NCI-H1048 (cell line): ENCODE results near the gene ACOXL.
"Not testable (repeated sequence)": the region's sequence is repeated elsewhere in the genome, so short reads cannot be mapped to it uniquely, and the experiment has no call there.

Source experiments
- DNase-seq: peaks from one replicate; lab custom pipeline; 2025; lab: John Stamatoyannopoulos, UW

Gene ACOXL

GRCh38 chr2:110855841-110856240, 123.5 kb downstream of the ACOXL start:
- not testable (repeated sequence) for DNase-seq

DNA sequence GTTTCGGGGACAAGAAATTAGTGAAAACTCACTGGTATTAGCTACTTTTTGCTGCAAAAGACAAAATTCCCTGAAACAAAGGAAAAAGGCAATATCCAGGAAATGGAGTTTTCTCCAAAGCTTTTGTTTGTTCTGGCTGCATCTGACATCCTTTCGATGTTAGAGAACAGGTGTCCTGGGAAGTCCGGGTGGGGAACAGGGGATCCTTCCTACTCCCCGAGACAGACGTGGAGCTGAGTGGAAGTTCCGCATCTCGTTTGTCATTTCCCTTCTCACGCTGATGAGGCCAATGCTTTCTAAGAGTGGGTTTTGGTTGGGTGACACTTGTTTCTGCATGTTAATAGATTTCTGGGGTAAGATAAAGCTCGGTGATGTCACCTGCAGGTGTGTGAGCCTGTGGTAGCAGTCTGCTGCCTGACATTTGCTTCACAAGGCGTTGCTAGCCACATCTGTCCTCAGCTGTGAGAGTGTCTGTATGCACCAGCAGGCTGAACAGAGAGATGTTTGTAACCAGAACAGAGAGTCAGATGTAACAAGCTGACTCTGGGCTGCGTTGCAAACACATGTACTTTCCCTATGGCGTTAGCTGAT, 125.9 kb downstream of the ACOXL start:
- no peak for DNase-seq

GRCh38 chr2:110858993-110859701, 126.8 kb downstream of the ACOXL start:
- peak; percentile 41 for DNase-seq

DNA sequence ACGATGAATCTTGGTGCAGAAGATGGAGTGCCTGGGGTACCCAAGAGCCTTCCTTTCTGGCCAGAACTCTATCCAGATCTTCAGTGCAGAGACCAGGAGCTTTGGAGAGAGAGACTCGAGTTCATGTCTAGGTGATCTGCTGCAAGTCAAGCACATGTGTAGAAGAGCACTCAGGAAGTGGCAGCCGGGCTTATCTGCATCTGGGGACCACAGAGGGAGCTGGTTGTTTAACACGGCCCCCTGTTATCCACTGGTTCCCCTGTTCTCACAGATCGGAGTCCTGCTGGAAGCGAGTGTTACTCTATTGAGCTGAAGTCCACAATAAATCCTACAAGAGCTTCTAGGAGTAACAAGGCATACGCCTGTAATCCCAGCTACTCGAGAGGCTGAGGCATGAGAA, 128.3 kb downstream of the ACOXL start:
- DNase-seq: no peak

GRCh38 chr2:110861616-110862260, 129.4 kb downstream of the ACOXL start:
- no peak for DNase-seq

DNA sequence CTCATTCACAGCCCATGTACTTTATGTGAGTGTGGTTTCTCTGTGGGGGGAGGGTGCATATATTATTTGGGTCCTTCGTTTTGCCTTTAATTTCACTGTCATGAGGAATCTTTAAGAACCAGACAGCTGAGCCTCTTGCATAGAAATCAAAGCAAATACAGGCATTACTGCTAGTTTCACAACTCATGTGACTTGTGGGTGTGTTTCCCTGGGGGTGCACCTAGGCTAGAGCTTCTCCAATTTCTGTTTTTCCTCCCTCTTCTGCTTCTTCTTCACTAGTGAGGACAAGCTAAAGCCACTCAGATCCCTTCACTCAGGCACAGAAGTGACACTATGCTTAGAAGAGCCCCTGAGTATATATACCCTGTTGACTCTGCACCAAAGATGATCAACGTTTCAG, 131.4 kb downstream of the ACOXL start:
- DNase-seq: no peak

DNA sequence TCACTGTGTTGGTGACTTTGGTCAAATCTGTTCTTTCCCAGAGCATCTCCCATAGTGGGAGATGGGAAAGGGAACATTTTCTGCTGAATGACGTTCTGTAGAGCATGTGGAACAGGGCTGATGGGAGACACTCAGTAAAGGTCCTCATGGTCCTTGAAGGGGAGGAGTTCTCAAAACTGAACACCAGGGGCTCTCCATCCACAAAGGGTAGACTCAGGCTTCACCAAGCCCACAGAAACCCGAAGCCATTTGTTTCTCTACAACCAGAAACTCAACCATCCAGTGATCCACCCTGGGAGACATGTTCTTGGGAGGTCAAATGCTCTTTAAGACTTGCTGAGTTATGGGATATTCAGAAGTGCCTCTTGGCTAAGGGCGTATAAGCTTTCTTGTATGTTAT, 131.8 kb downstream of the ACOXL start:
- DNase-seq: no peak

DNA sequence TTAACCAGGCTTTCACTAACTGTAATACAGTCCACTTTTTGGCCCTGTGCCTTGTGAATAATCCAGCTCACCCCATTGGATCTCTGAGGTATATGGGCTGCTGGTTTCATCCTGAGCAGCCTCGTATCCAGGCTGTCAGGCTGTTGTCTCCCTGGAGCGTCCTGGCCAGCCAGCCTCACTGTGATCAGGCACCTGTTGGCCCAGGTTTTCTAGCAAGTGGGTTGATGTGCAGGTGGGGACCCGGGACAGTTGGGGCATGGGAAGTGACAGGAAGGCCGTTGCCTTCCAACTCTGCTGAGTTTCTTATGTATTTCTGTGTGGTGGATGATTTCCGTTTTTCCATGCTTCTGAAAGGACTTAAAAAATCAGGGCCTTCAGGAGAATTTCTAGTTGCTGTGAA, 132.4 kb downstream of the ACOXL start:
- no peak for DNase-seq

GRCh38 chr2:110865188-110865587, 132.8 kb downstream of the ACOXL start:
- DNase-seq: no peak

DNA sequence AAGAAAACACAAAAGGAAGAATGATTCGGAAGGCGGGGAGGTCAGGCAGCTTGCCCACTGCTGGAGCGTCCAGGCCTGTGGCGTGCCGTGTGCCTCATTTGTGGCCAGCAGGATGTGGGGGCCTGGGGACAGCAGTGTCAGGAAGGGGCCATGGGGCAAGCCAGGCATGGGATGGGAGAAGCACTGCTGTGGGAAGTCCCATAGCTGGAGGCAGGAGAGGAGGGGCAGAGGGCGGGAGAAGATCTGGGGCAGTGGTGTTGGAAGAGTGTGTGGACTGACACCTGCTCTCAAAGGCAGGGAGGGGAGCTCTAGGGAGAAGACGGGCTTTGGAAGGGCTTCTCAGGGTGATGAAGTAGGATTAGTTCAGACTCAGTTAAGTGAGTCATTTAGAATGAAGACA, 133.7 kb downstream of the ACOXL start:
- DNase-seq: no peak

- DNase-seq: no peak
Observed at GRCh38 chr2:110866466-110866865, 134.1 kb downstream of the ACOXL start.

GRCh38 chr2:110867078-110867477, 134.7 kb downstream of the ACOXL start:
- no peak for DNase-seq

- no peak for DNase-seq
Observed at GRCh38 chr2:110868971-110869370, 136.6 kb downstream of the ACOXL start.

DNA sequence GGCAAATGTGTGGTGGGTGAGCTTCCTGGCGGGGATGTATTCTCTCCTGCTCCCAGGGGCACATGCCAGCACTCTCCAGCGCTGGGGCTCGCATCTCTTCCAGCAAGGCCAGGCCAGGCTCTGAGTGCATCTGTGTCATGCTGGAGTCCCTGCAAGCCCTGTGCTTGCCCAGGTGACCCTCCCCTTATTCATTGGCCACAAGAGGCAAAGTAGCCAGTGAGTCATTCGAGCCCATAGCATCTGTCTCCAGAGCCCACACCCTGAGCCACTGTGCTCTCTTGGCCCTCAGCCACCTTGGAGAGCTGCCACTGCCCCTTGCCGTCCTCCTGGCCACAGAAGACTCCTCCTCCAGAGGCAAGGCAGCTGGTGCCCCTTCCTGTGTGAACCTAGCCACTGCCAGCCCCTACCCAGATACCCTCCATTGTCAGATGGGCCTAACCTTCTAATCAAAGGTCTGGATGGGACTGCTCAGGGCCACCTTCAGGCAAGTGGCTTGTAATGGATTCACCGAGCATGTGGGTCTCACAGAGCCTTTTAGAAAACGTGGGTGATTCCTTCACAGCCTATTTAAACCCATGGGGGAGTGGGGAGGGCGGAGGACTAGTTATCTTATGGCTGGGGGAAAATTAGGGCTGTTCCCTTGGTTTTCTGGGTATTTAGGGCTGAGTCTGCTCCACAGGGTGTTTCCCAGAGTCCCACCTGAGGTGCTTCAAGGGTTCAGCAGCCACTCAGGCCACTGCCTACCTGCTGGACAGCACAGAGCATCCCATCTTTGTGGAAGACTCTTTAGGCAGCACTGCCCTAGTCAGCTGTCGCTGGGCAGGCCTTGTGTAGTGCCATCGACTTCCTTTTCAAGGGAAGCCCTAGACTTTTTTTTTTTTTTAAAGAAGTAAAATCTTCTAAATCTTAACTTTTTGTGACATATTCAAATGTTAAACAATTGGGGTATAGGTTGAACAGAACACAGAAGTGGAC, 137.4 kb downstream of the ACOXL start:
- DNase-seq: no peak

GRCh38 chr2:110870545-110870944, 138.2 kb downstream of the ACOXL start:
- DNase-seq: no peak

DNA sequence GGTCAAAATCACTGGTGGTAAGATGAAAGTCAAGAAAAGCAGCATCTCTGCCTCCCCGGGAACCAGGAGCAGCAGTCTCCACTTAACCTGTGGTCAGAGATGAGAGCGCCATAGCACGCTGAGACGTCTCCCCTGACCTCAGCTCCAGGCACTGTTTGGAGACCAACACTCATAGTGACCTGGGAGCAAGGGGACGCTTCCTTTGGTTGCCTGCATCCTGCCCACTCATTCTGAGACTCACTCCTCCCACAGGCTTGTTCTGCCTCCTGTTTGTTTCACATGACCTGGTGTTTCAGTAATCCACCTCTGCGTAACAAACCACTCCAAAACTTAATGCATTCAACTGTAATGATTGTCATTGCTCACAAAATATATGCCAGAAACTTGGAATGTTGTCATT, 139.3 kb downstream of the ACOXL start:
- DNase-seq: no peak

- DNase-seq: no peak
Observed at GRCh38 chr2:110872521-110872920, 140.1 kb downstream of the ACOXL start.

GRCh38 chr2:110873056-110873502, 140.7 kb downstream of the ACOXL start:
- DNase-seq: no peak

- DNase-seq: no peak
Observed at GRCh38 chr2:110873597-110874452, 141.5 kb downstream of the ACOXL start.

DNA sequence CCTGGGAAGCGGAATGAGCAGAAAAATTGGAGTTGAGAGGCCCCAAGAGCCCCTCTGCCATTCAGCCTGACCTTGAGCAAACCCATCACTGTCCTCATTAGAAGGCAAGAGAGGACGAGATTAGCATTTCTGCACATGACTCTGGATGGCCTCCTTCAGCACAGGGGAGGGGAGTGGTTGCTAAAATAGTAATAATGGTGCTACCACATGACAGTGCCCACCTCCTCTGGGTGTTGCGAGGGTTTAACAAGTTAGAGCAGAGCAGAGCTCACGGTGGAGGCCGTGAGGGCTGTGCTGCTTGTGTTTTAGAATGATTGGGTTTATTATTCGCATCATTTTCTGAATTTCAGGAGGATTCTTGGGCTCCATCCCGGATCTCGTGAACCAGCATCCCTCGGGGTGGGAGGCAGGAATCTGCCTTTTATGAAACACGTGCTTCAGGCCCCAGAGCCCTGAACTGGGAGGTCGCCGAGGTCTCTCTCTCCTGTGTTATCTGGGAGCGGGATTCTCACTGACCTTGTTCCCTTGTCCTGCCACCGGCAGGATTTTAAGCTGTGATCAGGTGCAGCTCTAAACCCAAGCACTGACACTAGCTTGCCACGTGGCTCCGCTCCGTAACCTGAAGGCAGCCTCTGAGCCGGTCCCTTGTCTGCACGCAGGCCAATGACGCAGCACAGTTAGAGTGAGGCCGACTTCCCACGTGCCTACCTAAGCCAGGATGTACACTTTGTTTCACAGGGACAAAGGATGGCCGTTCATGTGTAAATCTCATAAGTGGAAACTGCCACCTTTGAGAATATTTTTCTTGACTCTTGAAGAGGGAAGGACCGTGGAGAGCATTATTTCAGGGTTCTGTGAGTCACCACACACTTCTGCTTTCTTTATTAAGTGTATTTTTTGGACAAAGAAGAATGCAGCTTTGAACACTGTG, 142.3 kb downstream of the ACOXL start:
- no peak for DNase-seq
